SK-N-MC (cell line): Measurements from ENCODE around the gene RNF14.

Source experiments
- DNase-seq: peaks from one replicate; pipeline ENCODE4 v3.0.0-alpha.2; 2011; ENCODE audit warnings: low read depth, low spot score
- H3K27ac ChIP-seq: fragments of 200-600 bp; sonication (generic); 2 replicates; pipeline ENCODE4 v1.5.1; 2016; ENCODE audit warnings: mixed run types
- H3K36me3 ChIP-seq: fragments of 200-600 bp; sonication (generic); 2 replicates; pipeline ENCODE4 v1.6.1; 2017; ENCODE audit warnings: antibody characterized with exemption, low read length, mixed read lengths; ENCODE audit not compliant: insufficient read depth
- H3K4me3 ChIP-seq: fragments of 200-600 bp; sonication (generic); 2 replicates; pipeline ENCODE4 v1.5.1; 2016
- H3K9ac ChIP-seq: fragments of 200-600 bp; sonication (generic); 2 replicates; pipeline ENCODE4 v1.8.0; 2017; ENCODE audit warnings: mixed run types, mixed read lengths; ENCODE audit not compliant: insufficient read length
- H3K9me3 ChIP-seq: fragments of 200-600 bp; sonication (generic); 2 replicates; pipeline ENCODE4 v1.6.1; 2017; ENCODE audit warnings: low read depth, mild to moderate bottlenecking, antibody characterized with exemption, low read length, moderate library complexity, mixed read lengths
- EZH2 ChIP-seq: fragments of 200-600 bp; sonication (generic); IDR thresholded peaks from one replicate; pipeline ENCODE4 v1.6.1; 2017; ENCODE audit warnings: antibody characterized with exemption
- FOXP2 ChIP-seq: optimal IDR thresholded peaks from 2 replicates; pipeline ENCODE3; 2011; ENCODE audit warnings: mild to moderate bottlenecking, moderate library complexity; ENCODE audit not compliant: insufficient read depth; ENCODE audit errors: extremely low read length, control extremely low read depth
- POLR2AphosphoS5 ChIP-seq: IDR thresholded peaks from 2 replicates; pipeline ENCODE4 v1.6.1; 2012; ENCODE audit warnings: mild to moderate bottlenecking, low read depth, low read length, borderline replicate concordance

Gene RNF14

DNA sequence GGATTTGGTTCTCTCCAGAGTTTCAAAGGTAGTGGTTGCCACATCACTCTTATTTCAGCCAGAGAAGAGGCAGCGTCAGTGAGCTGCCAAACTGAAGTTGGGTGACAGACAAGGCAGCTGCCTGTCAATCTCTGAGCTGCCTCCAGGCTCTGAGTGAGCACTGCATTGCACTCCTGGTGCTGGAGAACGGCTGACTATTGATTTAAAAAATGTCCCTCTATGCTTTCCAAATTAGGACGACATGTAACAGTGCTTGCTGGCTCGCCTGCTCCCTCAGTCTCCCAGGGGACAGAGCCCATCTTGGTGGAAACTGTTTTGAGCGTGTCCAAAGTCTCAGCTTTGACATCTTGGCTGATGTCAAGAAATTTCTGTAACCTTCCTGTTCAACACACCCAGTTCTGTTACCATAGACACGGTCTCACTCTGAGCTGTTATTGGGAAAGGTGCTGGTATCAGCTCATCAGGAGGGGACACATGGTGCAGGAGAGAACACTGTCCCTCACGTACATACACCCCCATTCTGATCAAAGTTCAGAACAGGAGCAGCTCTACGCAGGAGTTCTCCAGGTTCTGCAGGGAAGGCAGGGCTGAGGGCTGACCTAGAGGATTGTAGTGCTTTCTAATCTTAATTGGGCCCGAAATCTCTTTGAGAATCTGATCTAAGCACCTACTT, 26.6 kb upstream of the RNF14 start:
- Histone ChIP-seq H3K9ac (no peak overlapping the region), H3K36me3 (peaks cover 7% of the 10 kb centered on the region; the same call in 1 of the 2 replicates), H3K4me3 (no peak overlapping the region), H3K27ac (no peak overlapping the region), H3K9me3 (no peaks in the 10 kb centered on the region)
- TF ChIP-seq POLR2AphosphoS5 = no peak
- TF ChIP-seq EZH2 = no peak
- TF ChIP-seq FOXP2 = no peak
- no peak for DNase-seq

DNA sequence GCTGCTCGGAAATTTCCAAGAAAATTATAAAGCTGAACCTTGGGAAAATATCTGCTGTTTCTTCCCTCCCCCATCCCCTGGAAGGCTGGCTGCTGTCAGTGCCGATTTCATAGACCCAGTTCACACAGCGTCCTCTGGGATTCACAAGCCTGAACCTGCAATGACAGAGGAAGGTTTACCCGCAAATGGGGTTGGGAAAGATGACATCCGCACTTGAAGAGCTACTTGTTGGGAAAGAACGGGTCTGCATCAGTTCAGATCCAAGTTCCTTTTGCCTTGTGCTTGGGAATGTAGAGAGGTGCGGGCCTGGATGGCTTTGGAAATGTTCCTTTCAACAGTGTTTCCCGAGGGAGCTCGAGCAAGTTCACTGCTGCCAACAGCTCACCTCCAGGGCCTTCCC, 24.8 kb upstream of the RNF14 start:
- DNase-seq = no peak

DNA sequence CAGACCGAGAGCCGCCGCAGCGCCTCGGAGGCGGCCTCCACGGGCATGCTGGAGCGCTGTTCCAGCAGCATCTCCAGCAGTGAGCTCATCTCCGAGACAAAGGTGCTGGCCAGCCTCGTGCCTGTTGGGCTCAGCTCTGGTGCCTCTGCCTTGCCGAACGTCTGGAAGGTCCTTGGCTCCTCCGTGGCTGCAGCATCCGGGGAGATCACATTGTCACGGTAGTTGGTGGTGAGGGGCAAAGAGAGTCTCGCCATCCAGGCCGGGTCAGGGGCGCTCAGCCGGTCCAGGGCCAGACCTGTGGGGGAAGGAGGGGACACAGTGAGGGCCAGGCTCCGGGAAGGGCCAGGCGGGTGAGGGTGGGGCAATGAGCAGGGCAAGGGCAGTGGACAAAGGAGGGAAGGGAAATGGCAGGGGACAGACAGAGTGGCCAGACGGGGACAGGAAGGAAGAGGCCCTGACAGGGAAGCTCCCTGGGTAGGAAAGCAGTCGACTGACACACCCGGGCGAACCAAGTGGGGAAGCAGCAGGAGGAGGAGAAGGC, 23.3 kb upstream of the RNF14 start:
- Histone ChIP-seq H3K4me3 (no peak overlapping the region), H3K27ac (no peak overlapping the region), H3K36me3 (no peaks in the 10 kb centered on the region), H3K9ac (no peak overlapping the region), H3K9me3 (no peaks in the 10 kb centered on the region)
- TF ChIP-seq FOXP2 (no peak), POLR2AphosphoS5 (no peak), EZH2 (no peak)
- no peak for DNase-seq

More for the DNA sequence above, 24.8 kb upstream of the RNF14 start:
- Histone ChIP-seq H3K27ac (no peak overlapping the region), H3K9me3 (no peaks in the 10 kb centered on the region), H3K9ac (no peak overlapping the region), H3K36me3 (no peaks in the 10 kb centered on the region), H3K4me3 (no peak overlapping the region)
- no peak for TF ChIP-seq POLR2AphosphoS5
- TF ChIP-seq FOXP2 = no peak
- TF ChIP-seq EZH2 = no peak

DNA sequence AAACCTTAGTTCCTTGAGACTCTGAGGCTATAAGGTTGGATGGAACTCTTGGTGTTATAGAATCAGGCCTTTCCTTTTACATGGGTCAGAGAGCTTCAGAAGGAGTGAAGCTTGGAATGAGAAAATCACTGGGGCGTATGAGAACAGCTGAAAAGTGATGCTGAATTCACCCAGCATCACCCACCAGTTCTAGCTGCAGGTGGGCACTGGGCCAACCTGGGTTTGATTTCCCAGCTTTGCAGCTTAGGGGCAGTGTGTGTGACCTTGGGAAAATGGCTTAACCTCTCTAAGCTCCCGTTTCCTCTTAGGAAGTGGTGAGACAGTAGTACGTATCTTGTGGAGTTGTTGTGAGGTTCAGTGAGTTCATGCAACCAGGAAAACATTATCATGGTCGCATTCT, 21.6 kb upstream of the RNF14 start:
- H3K9ac ChIP-seq = no peak overlapping the region
- DNase-seq = no peak
- H3K4me3 ChIP-seq = no peak overlapping the region
- no peak overlapping the region for H3K27ac ChIP-seq
- no peak for TF ChIP-seq FOXP2
- no peak for TF ChIP-seq POLR2AphosphoS5
- TF ChIP-seq EZH2 = no peak
- no peaks in the 10 kb centered on the region for H3K9me3 ChIP-seq
- H3K36me3 ChIP-seq = no peaks in the 10 kb centered on the region

DNA sequence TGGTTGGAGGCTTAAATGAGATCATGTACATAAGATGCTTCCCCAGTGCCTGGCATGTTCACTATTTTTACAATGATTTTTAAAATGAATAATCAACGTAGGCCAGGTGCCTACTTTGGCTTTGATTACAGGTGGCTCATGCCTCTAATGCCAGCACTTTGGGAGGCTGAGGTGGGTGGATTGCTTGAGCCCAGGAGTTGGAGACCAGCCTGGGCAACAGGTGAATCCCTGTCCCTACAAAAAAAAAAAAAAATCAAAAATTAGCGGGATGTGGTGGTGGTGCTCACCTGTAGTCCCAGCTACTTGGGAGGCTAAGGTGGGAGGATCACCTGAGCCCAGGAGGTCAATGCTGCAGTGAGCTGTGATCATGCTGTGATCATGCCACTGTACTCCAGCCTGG, 20.1 kb upstream of the RNF14 start:
- TF ChIP-seq POLR2AphosphoS5 (no peak), FOXP2 (no peak), EZH2 (no peak)
- no peak for DNase-seq
- no peak overlapping the region for H3K9ac ChIP-seq
- no peak overlapping the region for H3K27ac ChIP-seq
- no peaks in the 10 kb centered on the region for H3K9me3 ChIP-seq
- no peak overlapping the region for H3K4me3 ChIP-seq
- no peaks in the 10 kb centered on the region for H3K36me3 ChIP-seq

DNA sequence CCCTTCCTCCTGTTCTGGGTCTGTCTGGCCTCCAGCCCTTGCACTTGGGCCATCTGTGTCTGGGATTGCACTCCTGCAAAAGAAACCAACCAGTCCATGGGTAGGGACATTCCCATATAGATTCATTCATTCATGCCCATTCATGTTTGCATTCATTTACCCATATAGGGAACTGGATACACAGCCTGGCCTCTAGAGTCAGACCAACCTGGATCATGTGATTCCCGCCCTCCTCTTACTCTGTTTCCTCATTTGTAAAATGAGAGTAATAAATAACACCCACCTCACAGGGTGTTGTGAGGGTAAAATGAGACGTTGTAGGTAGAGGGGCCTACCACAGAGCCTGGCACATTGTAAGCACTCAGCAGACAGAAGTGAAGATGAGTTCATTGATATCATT, 19.4 kb upstream of the RNF14 start:
- Histone ChIP-seq H3K9ac (no peak overlapping the region), H3K9me3 (no peaks in the 10 kb centered on the region), H3K27ac (no peak overlapping the region), H3K36me3 (no peaks in the 10 kb centered on the region), H3K4me3 (no peak overlapping the region)
- TF ChIP-seq POLR2AphosphoS5 (no peak), FOXP2 (no peak), EZH2 (no peak)
- no peak for DNase-seq

DNA sequence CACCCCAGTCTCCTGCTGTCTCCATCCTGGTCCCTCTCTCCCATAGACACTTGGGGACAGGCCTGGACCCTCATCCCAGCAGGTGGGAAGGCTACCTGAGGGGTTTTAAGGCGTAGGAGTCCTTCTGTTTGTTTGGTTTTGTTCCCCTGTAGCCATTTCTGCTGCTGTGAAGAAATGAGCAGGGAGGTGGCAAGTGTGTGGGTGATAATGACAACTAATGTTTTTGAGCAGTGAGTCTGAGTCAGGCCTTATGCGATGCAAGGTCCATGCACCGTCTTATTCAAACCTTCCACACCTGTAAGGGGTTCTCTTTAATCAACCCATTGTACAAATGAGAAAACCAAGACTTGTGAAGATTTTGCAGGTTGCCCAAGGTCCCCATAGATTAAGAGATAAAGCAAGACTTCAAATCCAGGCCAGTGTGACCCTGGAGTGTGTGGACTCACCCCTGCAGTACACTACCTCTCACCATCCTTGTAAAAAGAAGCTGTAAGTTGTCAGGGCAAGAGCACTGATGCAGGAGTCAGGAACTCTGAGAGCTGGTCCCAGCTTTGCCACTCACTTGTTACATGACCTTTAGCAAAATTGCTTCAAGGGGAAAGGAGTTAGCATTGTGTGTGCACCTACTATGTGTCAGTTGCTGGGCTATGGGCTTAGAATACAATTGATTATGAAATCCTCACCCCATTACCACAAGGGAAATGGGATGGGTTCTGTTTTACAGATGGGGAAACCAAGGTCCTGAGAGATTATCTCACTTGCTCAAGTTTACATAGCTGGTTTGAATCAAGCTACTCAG, 18.5 kb upstream of the RNF14 start:
- no peaks in the 10 kb centered on the region for H3K36me3 ChIP-seq
- no peak for DNase-seq
- no peaks in the 10 kb centered on the region for H3K9me3 ChIP-seq
- no peak overlapping the region for H3K9ac ChIP-seq
- TF ChIP-seq FOXP2 (no peak), EZH2 (no peak), POLR2AphosphoS5 (no peak)
- H3K27ac ChIP-seq = no peak overlapping the region
- no peak overlapping the region for H3K4me3 ChIP-seq

DNA sequence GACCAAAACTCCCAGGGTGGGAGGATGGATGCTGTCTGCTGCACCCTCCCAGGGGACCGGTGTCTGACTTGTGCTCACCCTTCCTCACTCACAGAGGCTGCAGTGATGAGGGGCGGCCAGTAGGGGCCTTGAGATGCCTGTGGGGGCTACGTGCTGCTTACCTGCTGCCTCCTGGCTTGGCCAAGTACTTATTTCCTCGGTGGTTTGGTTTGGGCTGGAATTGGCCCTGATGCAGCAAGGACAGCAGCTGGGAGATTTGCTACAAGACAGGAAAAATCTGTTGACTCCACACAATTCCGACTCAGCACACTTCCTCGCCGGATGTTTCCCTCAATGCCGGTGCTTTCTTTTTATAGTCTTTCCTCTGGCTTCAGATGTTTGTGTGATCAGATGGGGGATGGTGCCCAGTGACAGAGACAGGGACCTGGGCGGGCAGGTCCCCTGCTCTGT, 17.5 kb upstream of the RNF14 start:
- Histone ChIP-seq H3K27ac (no peak overlapping the region), H3K36me3 (no peaks in the 10 kb centered on the region), H3K4me3 (peak overlapping the region; percentile 59), H3K9me3 (no peaks in the 10 kb centered on the region), H3K9ac (no peak overlapping the region)
- DNase-seq = no peak
- no peak for TF ChIP-seq FOXP2
- no peak for TF ChIP-seq POLR2AphosphoS5
- no peak for TF ChIP-seq EZH2

DNA sequence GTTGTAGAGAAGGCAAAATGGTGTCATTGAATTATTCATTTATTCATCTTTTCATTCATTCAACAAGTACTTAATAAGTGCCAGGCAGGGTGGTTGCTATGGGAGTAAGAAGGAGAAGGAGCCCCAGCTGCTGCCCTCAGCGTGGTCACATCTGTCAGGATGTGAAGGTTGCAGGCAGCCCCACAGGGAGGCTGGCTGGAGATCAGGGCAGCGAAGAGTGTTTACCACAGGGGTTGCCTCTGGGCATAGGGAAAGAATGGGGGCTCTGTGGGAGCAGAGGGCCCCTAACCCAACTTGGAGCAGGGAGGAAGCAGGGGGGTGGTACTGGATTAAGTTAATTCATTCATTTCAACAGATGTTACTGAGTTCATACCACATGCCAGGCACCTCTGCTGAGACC, 16.9 kb upstream of the RNF14 start:
- TF ChIP-seq POLR2AphosphoS5 (no peak), FOXP2 (no peak), EZH2 (no peak)
- H3K4me3 ChIP-seq = peak overlapping the region; percentile 59
- no peak overlapping the region for H3K27ac ChIP-seq
- no peaks in the 10 kb centered on the region for H3K36me3 ChIP-seq
- no peaks in the 10 kb centered on the region for H3K9me3 ChIP-seq
- H3K9ac ChIP-seq = no peak overlapping the region
- no peak for DNase-seq
